Measurements from ENCODE around the gene VPS11. TPM values are rescaled to one million over a fixed set of nuclear protein-coding genes. Genes with fewer than 3 reads are reported as not detected.

VPS11 gene
- 25.0 and 42.0 TPM in 2 replicates for total RNA-seq (ENCODE audit: low replicate concordance)

DNA sequence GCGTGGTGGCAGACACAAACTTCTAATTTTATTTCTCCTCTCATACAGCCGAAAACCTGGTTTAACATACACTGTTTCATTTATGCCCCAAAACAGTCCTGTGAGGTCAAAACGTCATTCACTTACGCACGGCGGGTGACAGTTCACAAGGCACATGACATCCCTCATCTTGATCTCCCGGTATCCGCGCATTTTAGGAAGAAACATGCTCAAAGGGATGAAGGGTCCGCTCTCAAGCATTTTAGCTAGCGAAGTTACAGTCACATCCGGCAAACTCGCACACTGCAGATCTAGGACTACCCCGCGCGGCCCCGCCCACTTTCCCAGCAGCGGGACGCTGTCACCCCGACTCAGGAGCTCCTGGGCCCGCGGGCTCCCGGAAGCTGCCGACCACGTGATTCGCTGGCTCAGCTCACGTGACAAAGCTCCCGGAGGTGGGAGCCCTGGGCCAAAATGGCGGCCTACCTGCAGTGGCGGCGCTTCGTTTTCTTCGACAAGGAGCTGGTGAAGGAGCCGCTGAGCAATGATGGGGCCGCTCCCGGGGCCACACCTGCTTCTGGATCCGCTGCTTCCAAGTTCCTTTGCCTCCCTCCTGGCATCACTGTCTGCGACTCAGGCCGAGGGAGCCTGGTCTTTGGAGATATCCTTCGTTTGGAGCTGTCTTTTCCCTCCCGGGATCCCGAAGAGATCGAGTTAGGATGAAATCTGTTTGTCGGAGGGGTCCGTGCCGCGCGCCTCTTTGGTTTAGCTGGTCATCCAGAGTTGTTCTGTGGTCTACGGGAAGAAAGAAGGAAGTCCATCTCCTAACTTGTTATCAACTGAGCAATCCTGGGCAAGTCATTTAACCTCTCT, at the start of gene VPS11:
Gene VPS11 (plus strand): TSS at position 448 of the 852 bp plus-strand sequence. CDS start 6 bp downstream, at position 454.

DNA sequence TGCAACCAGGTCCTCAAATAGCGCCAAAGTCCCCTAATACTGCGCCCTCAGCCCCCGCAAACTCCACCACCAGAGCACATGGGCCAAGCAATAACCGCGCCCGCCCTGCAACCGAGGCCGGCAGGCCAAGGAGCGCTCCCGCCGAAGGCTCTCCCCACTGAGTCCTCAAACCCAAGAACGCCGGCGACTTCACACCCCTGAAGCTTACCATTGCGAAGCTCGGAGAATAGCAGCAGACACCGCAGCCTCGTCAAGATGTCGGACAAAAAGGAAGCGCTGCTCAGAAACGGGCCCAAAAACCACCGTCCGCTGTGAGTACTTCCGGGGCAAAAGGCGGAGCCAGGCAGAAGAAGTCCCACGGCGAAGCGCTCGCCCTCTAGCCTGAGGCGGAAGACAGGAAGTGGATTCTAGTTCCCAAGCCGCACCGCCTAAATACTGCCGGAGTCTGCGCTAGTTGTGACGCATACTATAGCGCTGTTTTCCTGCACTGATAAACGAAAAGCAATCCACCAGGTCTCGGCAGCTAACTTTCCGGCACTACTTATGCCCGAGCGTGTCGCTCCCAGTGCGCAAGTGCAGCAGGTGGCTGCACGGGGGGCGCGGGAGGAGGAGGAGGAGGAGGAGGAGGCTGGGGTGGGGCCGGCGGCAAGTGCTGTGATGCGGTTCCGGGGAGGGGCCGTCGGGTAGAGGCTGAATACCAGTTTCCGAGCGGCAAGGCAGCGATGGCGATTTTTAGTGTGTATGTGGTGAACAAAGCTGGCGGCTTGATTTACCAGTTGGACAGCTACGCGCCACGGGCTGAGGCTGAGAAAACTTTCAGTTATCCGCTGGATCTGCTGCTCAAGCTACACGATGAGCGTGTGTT, 49.3 kb upstream of the VPS11 start, which contains the start of the genes RPS25 and TRAPPC4:
Gene RPS25 (minus strand): TSS at position 270 of the 865 bp plus-strand sequence. CDS start 59 bp downstream, at position 211.
Gene TRAPPC4 (plus strand): TSS at position 693 of the 865 bp plus-strand sequence. CDS start 30 bp downstream, at position 723.

GRCh38 chr11:119030329-119031047, 37.1 kb upstream of the VPS11 start, which contains the start of gene SLC37A4:
Gene SLC37A4, minus strand, starts transcription at chr11:119030877.

GRCh38 chr11:119057000-119057769, 10.4 kb upstream of the VPS11 start, which contains the start of gene HYOU1:
Gene HYOU1, minus strand, starts transcription at chr11:119057205. Its CDS starts 1,045 bp downstream, at chr11:119056160.

GRCh38 chr11:119084663-119085436, 17.2 kb downstream of the VPS11 start, which contains the start of gene HMBS:
Gene HMBS, plus strand, starts transcription at chr11:119084881. Its CDS starts 153 bp downstream, at chr11:119085034.

DNA sequence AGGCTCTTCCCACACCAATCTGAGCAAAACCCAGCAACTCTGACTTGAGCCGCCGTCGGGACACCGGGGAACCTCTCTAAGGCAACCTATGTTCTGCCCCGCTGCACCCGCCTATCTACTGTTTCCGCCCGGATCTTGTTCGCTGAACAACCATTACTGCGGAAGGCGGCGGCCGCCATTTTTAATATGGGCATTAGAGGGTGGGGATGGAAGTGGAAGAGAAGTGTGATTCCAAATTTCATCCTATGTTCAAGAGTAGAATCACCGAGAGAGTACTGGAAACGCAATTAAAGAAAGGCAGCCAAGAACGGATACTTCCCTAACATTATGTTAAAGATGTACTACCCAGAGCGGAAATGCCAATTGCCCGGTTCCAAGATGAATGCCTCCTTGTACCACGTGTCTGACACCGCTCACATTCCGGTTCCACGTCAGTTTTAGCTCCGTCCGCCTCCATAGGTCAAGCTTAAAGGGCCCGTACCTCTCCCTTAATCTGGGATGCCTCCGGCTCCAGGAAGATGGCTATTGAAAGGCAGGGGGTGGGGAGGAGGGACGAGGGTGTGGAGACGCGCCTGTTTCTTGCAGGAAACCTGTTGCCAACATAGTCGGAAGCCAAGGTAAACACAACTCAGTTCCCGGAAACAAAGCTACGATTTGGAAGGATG, 34.3 kb downstream of the VPS11 start, which contains the start of gene DPAGT1:
Gene DPAGT1 (minus strand): TSS at position 95 of the 665 bp plus-strand sequence. CDS start 198 bp downstream, outside the sequence.

DNA sequence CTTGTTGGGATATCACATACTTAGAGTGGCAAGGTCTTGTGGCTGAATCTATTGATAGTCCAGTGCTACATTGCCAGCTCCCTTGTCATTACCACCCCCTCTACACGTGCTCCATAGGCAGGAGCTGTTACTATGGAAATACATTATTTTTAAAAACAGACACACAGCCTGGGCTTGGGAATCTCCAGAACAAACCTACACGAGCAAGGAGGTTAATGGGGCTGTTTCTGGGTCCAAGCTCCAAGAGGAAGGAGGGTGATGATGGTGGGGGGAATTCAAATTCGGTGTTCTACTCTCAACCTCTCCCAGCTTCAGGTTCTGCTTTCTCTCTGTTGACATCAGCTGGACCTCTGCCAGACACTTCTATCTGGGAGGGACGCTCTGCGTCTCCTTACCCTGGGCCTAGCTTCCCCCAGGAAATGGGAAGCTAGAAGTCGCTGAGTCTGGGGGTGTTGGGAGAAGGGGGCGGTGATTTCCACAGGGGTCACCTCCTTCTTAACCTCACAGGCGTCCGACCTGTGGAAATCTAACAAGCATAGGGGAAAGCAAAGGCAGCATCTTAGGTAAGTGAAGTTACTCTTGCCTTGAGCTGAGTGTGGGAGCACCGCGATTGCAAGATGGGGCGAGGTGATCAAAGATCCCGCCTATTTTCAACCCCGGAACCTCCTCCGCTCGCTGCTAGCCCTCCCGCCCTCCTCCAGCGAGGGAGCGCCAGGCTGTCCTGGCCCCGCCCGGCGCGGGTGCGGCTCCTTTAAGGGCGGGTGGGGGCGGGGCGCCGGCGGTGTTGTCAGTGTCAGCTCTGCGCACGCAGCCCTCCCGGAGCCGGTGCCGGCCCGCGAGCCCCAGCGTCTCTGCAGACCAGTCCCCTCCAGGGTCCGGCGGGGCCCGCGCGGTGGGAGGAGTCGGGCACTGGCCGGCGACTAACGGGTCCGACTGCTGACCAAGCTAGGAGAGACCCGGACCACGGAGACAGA, 39.2 kb downstream of the VPS11 start, which contains the start of gene C2CD2L:
Gene C2CD2L (plus strand): TSS at position 781 of the 974 bp plus-strand sequence. CDS start 398 bp downstream, outside the sequence.

GRCh38 chr11:119121008-119121810, 53.6 kb downstream of the VPS11 start, which contains the start of gene HINFP:
Gene HINFP, plus strand, starts transcription at chr11:119121580. Its CDS starts 5,365 bp downstream, at chr11:119126945.

Other genes starting within 250 kb of the VPS11 start
- gene CXCR5, start 183.9 kb upstream of the VPS11 start, total RNA-seq (ENCODE audit: low replicate concordance) = not detected in 2 replicates
- gene BCL9L, start 141.9 kb upstream of the VPS11 start, total RNA-seq (ENCODE audit: low replicate concordance) = 3.7 and 19.3 TPM in 2 replicates
- gene UPK2, start 111.5 kb upstream of the VPS11 start, total RNA-seq (ENCODE audit: low replicate concordance) = not detected in 2 replicates
- not detected in 2 replicates for gene FOXR1, start 96.1 kb upstream of the VPS11 start, total RNA-seq (ENCODE audit: low replicate concordance)
- gene CENATAC, start 69.7 kb upstream of the VPS11 start, total RNA-seq (ENCODE audit: low replicate concordance) = 7.3 and 13.5 TPM in 2 replicates
- 338 and 761 TPM in 2 replicates for gene RPS25, start 49.5 kb upstream of the VPS11 start, total RNA-seq (ENCODE audit: low replicate concordance)
- 114 and 129 TPM in 2 replicates for gene TRAPPC4, start 49.1 kb upstream of the VPS11 start, total RNA-seq (ENCODE audit: low replicate concordance)
- 7.0 and 9.7 TPM in 2 replicates for gene SLC37A4, start 36.9 kb upstream of the VPS11 start, total RNA-seq (ENCODE audit: low replicate concordance)
- gene HYOU1, start 10.6 kb upstream of the VPS11 start, total RNA-seq (ENCODE audit: low replicate concordance) = 73.9 and 160 TPM in 2 replicates
- 4.1 and 7.6 TPM in 2 replicates for gene HMBS, start 17.1 kb downstream of the VPS11 start, total RNA-seq (ENCODE audit: low replicate concordance)
- 9.8 and 19.9 TPM in 2 replicates for gene DPAGT1, start 34.0 kb downstream of the VPS11 start, total RNA-seq (ENCODE audit: low replicate concordance)
- 1.1 and 4.4 TPM in 2 replicates for gene C2CD2L, start 39.5 kb downstream of the VPS11 start, total RNA-seq (ENCODE audit: low replicate concordance)
- 10.9 and 18.8 TPM in 2 replicates for gene HINFP, start 53.8 kb downstream of the VPS11 start, total RNA-seq (ENCODE audit: low replicate concordance)
- gene ABCG4, start 81.2 kb downstream of the VPS11 start, total RNA-seq (ENCODE audit: low replicate concordance) = under 0.01 and 0.15 TPM in 2 replicates
- gene NLRX1, start 100.9 kb downstream of the VPS11 start, total RNA-seq (ENCODE audit: low replicate concordance) = 9.7 and 14.3 TPM in 2 replicates
- gene NHERF4, start 117.7 kb downstream of the VPS11 start, total RNA-seq (ENCODE audit: low replicate concordance) = 0.35 TPM in 1 of 2 replicates, not detected in the other
- gene CBL, start 138.5 kb downstream of the VPS11 start, total RNA-seq (ENCODE audit: low replicate concordance) = 2.5 and 3.9 TPM in 2 replicates
- 11.8 and 25.4 TPM in 2 replicates for gene MCAM, start 249.3 kb downstream of the VPS11 start, total RNA-seq (ENCODE audit: low replicate concordance)